ENCODE data around the gene HELQ.

- TF ChIP-seq CTCF (IDR thresholded peaks at IDR 0.05 in 2 of 3, conservative IDR thresholded peaks at IDR 0.05 in 1 of 3; ENCODE audit: borderline replicate concordance in 1 of 3, insufficient read depth in 1 of 3, low read depth in 2 of 3, low read length in 2 of 3) (no peak), SRF (IDR thresholded peaks at IDR 0.05; ENCODE audit: low read depth) (no peak), REST (IDR thresholded peaks at IDR 0.05; ENCODE audit: low read depth) (no peak), EGR1 (IDR thresholded peaks at IDR 0.05; ENCODE audit: low read depth) (no peak)
These were observed 41.9 kb downstream of the HELQ start for GRCh38 chr4:83413676-83414075.

Data from HCT116 (cell line).